GM23338 (cell line): Measurements from ENCODE around the gene CUX1.

Experiments used
- CREB1 ChIP-seq: fragments of 250-450 bp; sonication (Bioruptor Pico); IDR thresholded peaks from 2 replicates; pipeline ENCODE4 v1.5.0; 2020; ENCODE audit warnings: low read depth, mild to moderate bottlenecking, moderate library complexity
- EZH2 ChIP-seq: fragments of 200-600 bp; sonication (generic); IDR thresholded peaks from one replicate; pipeline ENCODE4 v1.8.0; 2017; ENCODE audit warnings: antibody characterized with exemption, mild to moderate bottlenecking, low read depth; ENCODE audit not compliant: unreplicated experiment
- EZH2phosphoT487 ChIP-seq: fragments of 200-600 bp; sonication (generic); IDR thresholded peaks from one replicate; pipeline ENCODE4 v1.8.1; 2018; ENCODE audit warnings: antibody characterized with exemption; ENCODE audit not compliant: unreplicated experiment
- JUNB ChIP-seq: IDR thresholded peaks from one replicate; pipeline ENCODE4 v1.6.1; 2016; ENCODE audit warnings: antibody characterized with exemption; ENCODE audit not compliant: unreplicated experiment
- NANOG ChIP-seq: IDR thresholded peaks from 2 replicates; pipeline ENCODE4 v1.6.1; 2016; ENCODE audit warnings: antibody characterized with exemption, borderline replicate concordance
- POLR2AphosphoS5 ChIP-seq: IDR thresholded peaks from 2 replicates; pipeline ENCODE4 v1.6.1; 2016; ENCODE audit warnings: antibody characterized with exemption, low read depth
- REST ChIP-seq: IDR thresholded peaks from one replicate; pipeline ENCODE4 v1.6.1; 2018; ENCODE audit warnings: antibody characterized with exemption; ENCODE audit not compliant: unreplicated experiment
- ZNF331 ChIP-seq: fragments of 250-450 bp; sonication (Bioruptor Pico); IDR thresholded peaks from 2 replicates; pipeline ENCODE4 v1.5.0; 2020; ENCODE audit warnings: low read depth, mild to moderate bottlenecking, moderate library complexity
- ZNF462 ChIP-seq: fragments of 250-450 bp; sonication (Bioruptor Pico); IDR thresholded peaks from 2 replicates; pipeline ENCODE4 v1.5.0; 2020; ENCODE audit warnings: mild to moderate bottlenecking, moderate library complexity
- TF ChIP-seq, protein P1 (sequence below), 2 experiments: fragments of 200-600 bp in 1 of 2; sonication (generic) in 1 of 2; conservative IDR thresholded peaks; 2 replicates each; pipeline versions ENCODE4 v1.5.1 to v1.6.1; 2016 to 2017; ENCODE audit warnings: antibody characterized with exemption in 2 of 2, low read depth in 2 of 2, mild to moderate bottlenecking in 2 of 2, moderate library complexity in 1 of 2
- TF ChIP-seq, protein P2 (sequence below): IDR thresholded peaks from 2 replicates; pipeline ENCODE4 v1.6.1; 2016; ENCODE audit warnings: antibody characterized with exemption

DNA sequence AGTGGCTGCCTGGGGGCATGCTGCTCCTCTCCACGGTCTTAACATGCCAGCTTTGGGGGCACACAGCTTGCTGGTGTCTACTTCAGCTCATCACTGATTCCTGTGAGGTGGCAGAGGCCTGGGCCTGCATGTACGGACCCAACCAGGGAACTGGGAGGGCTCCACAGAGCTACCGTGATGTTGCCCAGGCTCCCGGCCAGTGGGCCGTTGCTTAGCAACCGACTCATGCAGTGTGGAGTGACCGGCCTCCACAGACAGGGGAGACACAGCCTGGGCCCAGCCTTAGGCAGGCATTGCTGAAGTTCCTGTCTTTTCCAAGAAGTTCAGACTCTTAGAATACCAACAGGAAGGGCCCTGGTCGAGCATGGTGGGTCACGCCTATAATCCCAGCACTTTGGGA is 443.4 kb downstream of the CUX1 start:
- TF ChIP-seq, protein P1, sequence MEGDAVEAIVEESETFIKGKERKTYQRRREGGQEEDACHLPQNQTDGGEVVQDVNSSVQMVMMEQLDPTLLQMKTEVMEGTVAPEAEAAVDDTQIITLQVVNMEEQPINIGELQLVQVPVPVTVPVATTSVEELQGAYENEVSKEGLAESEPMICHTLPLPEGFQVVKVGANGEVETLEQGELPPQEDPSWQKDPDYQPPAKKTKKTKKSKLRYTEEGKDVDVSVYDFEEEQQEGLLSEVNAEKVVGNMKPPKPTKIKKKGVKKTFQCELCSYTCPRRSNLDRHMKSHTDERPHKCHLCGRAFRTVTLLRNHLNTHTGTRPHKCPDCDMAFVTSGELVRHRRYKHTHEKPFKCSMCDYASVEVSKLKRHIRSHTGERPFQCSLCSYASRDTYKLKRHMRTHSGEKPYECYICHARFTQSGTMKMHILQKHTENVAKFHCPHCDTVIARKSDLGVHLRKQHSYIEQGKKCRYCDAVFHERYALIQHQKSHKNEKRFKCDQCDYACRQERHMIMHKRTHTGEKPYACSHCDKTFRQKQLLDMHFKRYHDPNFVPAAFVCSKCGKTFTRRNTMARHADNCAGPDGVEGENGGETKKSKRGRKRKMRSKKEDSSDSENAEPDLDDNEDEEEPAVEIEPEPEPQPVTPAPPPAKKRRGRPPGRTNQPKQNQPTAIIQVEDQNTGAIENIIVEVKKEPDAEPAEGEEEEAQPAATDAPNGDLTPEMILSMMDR (conservative IDR thresholded peaks at IDR 0.05; ENCODE audit: low read depth in 2 of 2) = no peak
- no peak for TF ChIP-seq POLR2AphosphoS5
- no peak for TF ChIP-seq EZH2
- TF ChIP-seq REST = no peak
- no peak for TF ChIP-seq EZH2phosphoT487
- no peak for TF ChIP-seq ZNF331 (CRISPR knock-in tag)
- no peak for TF ChIP-seq CREB1 (CRISPR knock-in tag)
- TF ChIP-seq, protein P2, sequence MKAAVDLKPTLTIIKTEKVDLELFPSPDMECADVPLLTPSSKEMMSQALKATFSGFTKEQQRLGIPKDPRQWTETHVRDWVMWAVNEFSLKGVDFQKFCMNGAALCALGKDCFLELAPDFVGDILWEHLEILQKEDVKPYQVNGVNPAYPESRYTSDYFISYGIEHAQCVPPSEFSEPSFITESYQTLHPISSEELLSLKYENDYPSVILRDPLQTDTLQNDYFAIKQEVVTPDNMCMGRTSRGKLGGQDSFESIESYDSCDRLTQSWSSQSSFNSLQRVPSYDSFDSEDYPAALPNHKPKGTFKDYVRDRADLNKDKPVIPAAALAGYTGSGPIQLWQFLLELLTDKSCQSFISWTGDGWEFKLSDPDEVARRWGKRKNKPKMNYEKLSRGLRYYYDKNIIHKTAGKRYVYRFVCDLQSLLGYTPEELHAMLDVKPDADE = no peak
- no peak for TF ChIP-seq ZNF462 (CRISPR knock-in tag)
- no peak for TF ChIP-seq NANOG
- no peak for TF ChIP-seq JUNB
